ENCODE measurements around the gene OTOS.
A peak's percentile ranks its signal among the peaks of the same experiment; 100 is the strongest.

The OTOS gene

DNA sequence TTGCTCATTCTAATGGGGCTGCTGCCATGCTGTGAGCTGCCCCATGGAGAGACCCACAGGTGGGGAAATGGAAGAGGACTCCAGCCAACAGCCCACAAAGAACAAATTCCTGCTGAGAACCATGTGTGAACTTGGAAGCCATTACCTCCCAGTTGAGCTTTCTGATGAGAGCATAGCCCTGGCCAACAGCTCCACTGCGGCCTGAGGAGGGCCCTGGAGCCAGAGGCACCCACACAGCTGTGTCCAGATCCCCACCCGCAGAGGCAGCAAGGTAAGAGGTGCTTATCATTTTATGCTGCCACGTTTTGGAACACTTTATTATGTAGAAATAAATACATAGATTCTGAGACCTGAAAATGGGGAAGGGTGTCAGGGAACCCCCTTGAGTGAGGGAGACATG, 44.2 kb upstream of the OTOS start:
- no peak overlapping the region for H3K9ac ChIP-seq (ENCODE audit: low read depth, low read length, poor library complexity)
- peaks cover 5 to 10% of the 10 kb centered on the region in 2 donors for H3K9me3 ChIP-seq (replicated peaks in 1 of 2; ENCODE audit: control insufficient read depth in 2 of 2, insufficient read depth in 1 of 2, low read depth in 1 of 2, low read length in 2 of 2)
- H4K8ac ChIP-seq (ENCODE audit: low read depth, low read length), result no peak overlapping the region
- peaks cover 0 to 2% of the 10 kb centered on the region in 2 donors for H3K4me1 ChIP-seq (ENCODE audit: control insufficient read depth in 2 of 2, insufficient read depth in 1 of 2, low read depth in 1 of 2, low read length in 2 of 2)
- H3K36me3 ChIP-seq (replicated peaks in 1 of 2; ENCODE audit: control insufficient read depth in 2 of 2, insufficient read depth in 2 of 2, low read length in 2 of 2), result no peaks in the 10 kb centered on the region
- no peak overlapping the region for H4K91ac ChIP-seq (ENCODE audit: low read depth, low read length, poor library complexity)
- H3K23ac ChIP-seq (ENCODE audit: low read depth, low read length, poor library complexity), result no peak overlapping the region
- H3K27me3 ChIP-seq (ENCODE audit: control insufficient read depth in 3 of 3, insufficient read depth in 3 of 3, low read depth in 1 of 3, low read length in 3 of 3), result peaks cover 0 to 28% (median 0%) of the 10 kb centered on the region in 3 experiments
- no peak overlapping the region for H3K4me3 ChIP-seq (ENCODE audit: low read length in 2 of 2)
- no peak overlapping the region for H2AK5ac ChIP-seq (ENCODE audit: low read depth, low read length)
- no peak overlapping the region for H2AFZ ChIP-seq (ENCODE audit: low read length)
- WGBS, 2 donors (ENCODE audit: extremely low coverage in 2 of 2, insufficient read length in 2 of 2, insufficient replicate concordance in 1 of 2), result no CpG with 5 or more reads among the region's 3 CpGs
- no peak overlapping the region for H2BK15ac ChIP-seq (ENCODE audit: low read length)
- no peak overlapping the region for H3K4ac ChIP-seq (ENCODE audit: low read length)
- H2BK12ac ChIP-seq (ENCODE audit: low read length), result no peak overlapping the region
- H3K79me1 ChIP-seq (ENCODE audit: low read depth, low read length), result no peaks in the 10 kb centered on the region
- no peak overlapping the region for H3K18ac ChIP-seq (ENCODE audit: low read length)
- H3K14ac ChIP-seq (ENCODE audit: low read length), result no peak overlapping the region
- H2BK120ac ChIP-seq (ENCODE audit: low read depth, low read length), result no peak overlapping the region
- no peak overlapping the region for H2BK5ac ChIP-seq (ENCODE audit: low read length)
- H3K27ac ChIP-seq (replicated peaks; ENCODE audit: low read length), result no peak overlapping the region
- no peak overlapping the region for H3K4me2 ChIP-seq (ENCODE audit: insufficient read depth, low read length, poor library complexity, severe bottlenecking)
- no peak for DNase-seq (ENCODE audit: low spot score)

DNA sequence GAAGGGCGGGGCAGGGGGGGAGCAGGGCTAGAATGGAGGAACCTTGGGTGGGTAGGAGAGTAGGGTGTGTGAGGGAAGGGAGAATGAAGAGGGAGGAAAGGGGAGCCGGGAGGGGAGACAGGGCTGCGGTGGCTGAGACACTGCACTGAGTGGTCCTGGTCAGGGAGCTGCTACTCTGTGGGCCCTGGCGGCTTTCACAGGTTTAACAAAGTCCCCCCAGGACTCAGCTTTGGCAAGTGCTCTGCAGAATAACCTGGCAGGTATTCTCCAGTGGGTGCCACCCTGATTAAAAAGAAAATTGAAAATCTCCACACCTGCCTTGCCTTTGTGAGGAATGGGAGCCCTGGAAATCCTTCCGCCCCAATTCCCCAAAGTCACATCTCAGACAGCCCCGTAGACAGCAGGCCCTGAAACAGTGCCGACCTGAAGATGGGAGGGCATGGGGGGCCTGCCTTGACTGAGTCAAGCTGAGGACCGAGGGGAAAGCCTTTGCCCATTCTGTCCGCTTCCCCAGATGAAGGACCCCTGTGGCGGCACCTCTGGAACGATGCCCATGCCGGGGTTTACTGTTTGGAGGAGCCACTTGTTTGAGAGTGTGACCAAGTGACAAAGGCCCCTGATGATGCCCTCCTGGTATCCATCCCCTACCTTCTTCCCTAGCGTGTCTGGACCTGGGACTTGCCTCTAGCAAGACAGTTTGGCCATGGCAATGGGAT, 43.6 kb upstream of the OTOS start:
- WGBS, 2 donors (ENCODE audit: extremely low coverage in 2 of 2, insufficient read length in 2 of 2, insufficient replicate concordance in 1 of 2), result no CpG with 5 or more reads among the region's 13 CpGs
- Histone ChIP-seq H2BK120ac (ENCODE audit: low read depth, low read length) (no peak overlapping the region), H3K9ac (ENCODE audit: low read depth, low read length, poor library complexity) (no peak overlapping the region), H2AFZ (ENCODE audit: low read length) (no peak overlapping the region), H3K23ac (ENCODE audit: low read depth, low read length, poor library complexity) (no peak overlapping the region), H3K27me3 (ENCODE audit: control insufficient read depth in 3 of 3, insufficient read depth in 3 of 3, low read depth in 1 of 3, low read length in 3 of 3) (peaks cover 0 to 28% (median 0%) of the 10 kb centered on the region in 3 experiments), H3K4ac (ENCODE audit: low read length) (no peak overlapping the region), H3K9me3 (replicated peaks in 1 of 2; ENCODE audit: control insufficient read depth in 2 of 2, insufficient read depth in 1 of 2, low read depth in 1 of 2, low read length in 2 of 2) (peaks cover 5 to 10% of the 10 kb centered on the region in 2 donors), H3K14ac (ENCODE audit: low read length) (no peak overlapping the region), H2BK5ac (ENCODE audit: low read length) (peak overlapping the region; percentile 21), H3K79me1 (ENCODE audit: low read depth, low read length) (no peaks in the 10 kb centered on the region), H3K4me1 (ENCODE audit: control insufficient read depth in 2 of 2, insufficient read depth in 1 of 2, low read depth in 1 of 2, low read length in 2 of 2) (peaks cover 0 to 4% of the 10 kb centered on the region in 2 donors), H3K36me3 (replicated peaks in 1 of 2; ENCODE audit: control insufficient read depth in 2 of 2, insufficient read depth in 2 of 2, low read length in 2 of 2) (no peaks in the 10 kb centered on the region), H4K91ac (ENCODE audit: low read depth, low read length, poor library complexity) (no peak overlapping the region), H2BK15ac (ENCODE audit: low read length) (no peak overlapping the region), H2AK5ac (ENCODE audit: low read depth, low read length) (no peak overlapping the region), H2BK12ac (ENCODE audit: low read length) (no peak overlapping the region), H4K8ac (ENCODE audit: low read depth, low read length) (no peak overlapping the region), H3K4me2 (ENCODE audit: insufficient read depth, low read length, poor library complexity, severe bottlenecking) (no peak overlapping the region), H3K18ac (ENCODE audit: low read length) (no peak overlapping the region), H3K4me3 (ENCODE audit: low read length in 2 of 2) (no peak overlapping the region), H3K27ac (replicated peaks; ENCODE audit: low read length) (no peak overlapping the region)
- DNase-seq (ENCODE audit: low spot score), result no peak

DNA sequence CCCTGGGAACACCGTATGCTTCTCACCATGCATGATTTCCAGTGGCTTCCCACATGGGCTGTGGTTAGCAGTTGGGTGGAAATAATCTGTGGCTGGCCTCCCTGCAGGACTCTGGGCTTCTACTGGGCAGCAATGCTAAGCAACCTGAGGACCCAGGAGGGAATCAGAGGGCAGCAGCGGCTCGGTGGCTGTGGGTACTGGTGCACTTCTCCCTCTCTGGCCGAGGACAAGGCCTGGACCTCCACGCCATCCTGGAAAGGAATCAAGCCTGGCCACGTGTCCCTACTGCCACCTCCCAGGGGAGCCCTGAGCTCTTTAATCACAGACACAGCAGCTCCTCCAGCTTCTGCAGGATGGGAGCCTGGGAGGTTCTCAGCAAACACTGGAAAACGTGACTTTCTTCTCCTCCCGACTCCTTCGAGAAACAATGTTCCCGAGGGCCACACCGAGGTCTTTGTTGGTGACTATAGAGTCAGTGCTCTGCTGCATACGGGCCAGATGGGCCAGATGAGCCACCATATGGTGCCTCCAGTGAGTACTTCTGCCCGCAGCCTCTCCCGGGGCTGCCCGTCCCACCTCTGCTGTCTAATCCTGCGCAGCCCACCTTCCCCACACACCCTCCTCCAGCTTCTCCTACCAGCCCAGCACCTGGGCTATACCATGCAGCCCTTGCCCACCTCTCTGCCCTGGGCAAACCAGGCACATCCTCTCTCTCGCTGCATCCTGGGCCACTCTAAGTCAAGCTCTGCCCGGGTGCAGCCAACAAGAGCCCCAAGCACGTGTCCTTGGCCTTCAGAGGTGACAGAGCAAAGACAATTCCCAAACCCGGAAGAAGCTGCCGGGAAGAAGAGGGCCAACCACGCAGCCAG, 42.8 kb upstream of the OTOS start:
- Histone ChIP-seq H2BK12ac (ENCODE audit: low read length) (no peak overlapping the region), H3K4me2 (ENCODE audit: insufficient read depth, low read length, poor library complexity, severe bottlenecking) (no peak overlapping the region), H2BK15ac (ENCODE audit: low read length) (no peak overlapping the region), H4K91ac (ENCODE audit: low read depth, low read length, poor library complexity) (peak overlapping the region; percentile 89), H3K4ac (ENCODE audit: low read length) (no peak overlapping the region), H3K18ac (ENCODE audit: low read length) (peak overlapping the region; percentile 71), H2AFZ (ENCODE audit: low read length) (no peak overlapping the region), H3K23ac (ENCODE audit: low read depth, low read length, poor library complexity) (peak overlapping the region; percentile 38), H3K4me1 (ENCODE audit: control insufficient read depth in 2 of 2, insufficient read depth in 1 of 2, low read depth in 1 of 2, low read length in 2 of 2) (peaks cover 0 to 4% of the 10 kb centered on the region in 2 donors), H3K14ac (ENCODE audit: low read length) (no peak overlapping the region), H3K27me3 (ENCODE audit: control insufficient read depth in 3 of 3, insufficient read depth in 3 of 3, low read depth in 1 of 3, low read length in 3 of 3) (peaks cover 0 to 28% (median 0%) of the 10 kb centered on the region in 3 experiments), H2AK5ac (ENCODE audit: low read depth, low read length) (peak overlapping the region; percentile 71), H3K9me3 (replicated peaks in 1 of 2; ENCODE audit: control insufficient read depth in 2 of 2, insufficient read depth in 1 of 2, low read depth in 1 of 2, low read length in 2 of 2) (peaks cover 5 to 8% of the 10 kb centered on the region in 2 donors), H3K79me1 (ENCODE audit: low read depth, low read length) (no peaks in the 10 kb centered on the region), H3K36me3 (replicated peaks in 1 of 2; ENCODE audit: control insufficient read depth in 2 of 2, insufficient read depth in 2 of 2, low read length in 2 of 2) (no peaks in the 10 kb centered on the region), H4K8ac (ENCODE audit: low read depth, low read length) (no peak overlapping the region), H2BK5ac (ENCODE audit: low read length) (peak overlapping the region; percentile 21), H2BK120ac (ENCODE audit: low read depth, low read length) (no peak overlapping the region), H3K4me3 (ENCODE audit: low read length in 2 of 2) (no peak overlapping the region), H3K9ac (ENCODE audit: low read depth, low read length, poor library complexity) (peak overlapping the region; percentile 31), H3K27ac (replicated peaks; ENCODE audit: low read length) (no peak overlapping the region)
- no CpG with 5 or more reads among the region's 22 CpGs for WGBS, 2 donors (ENCODE audit: extremely low coverage in 2 of 2, insufficient read length in 2 of 2, insufficient replicate concordance in 1 of 2)
- no peak for DNase-seq (ENCODE audit: low spot score)

- Histone ChIP-seq H3K79me1 (ENCODE audit: low read depth, low read length) (no peaks in the 10 kb centered on the region), H2BK5ac (ENCODE audit: low read length) (no peak overlapping the region), H4K91ac (ENCODE audit: low read depth, low read length, poor library complexity) (no peak overlapping the region), H3K27ac (replicated peaks; ENCODE audit: low read length) (no peak overlapping the region), H3K9ac (ENCODE audit: low read depth, low read length, poor library complexity) (no peak overlapping the region), H3K4ac (ENCODE audit: low read length) (no peak overlapping the region), H3K23ac (ENCODE audit: low read depth, low read length, poor library complexity) (no peak overlapping the region), H4K8ac (ENCODE audit: low read depth, low read length) (no peak overlapping the region), H3K4me2 (ENCODE audit: insufficient read depth, low read length, poor library complexity, severe bottlenecking) (no peak overlapping the region), H2BK12ac (ENCODE audit: low read length) (no peak overlapping the region), H3K36me3 (replicated peaks in 1 of 2; ENCODE audit: control insufficient read depth in 2 of 2, insufficient read depth in 2 of 2, low read length in 2 of 2) (no peaks in the 10 kb centered on the region), H3K18ac (ENCODE audit: low read length) (no peak overlapping the region), H3K9me3 (replicated peaks in 1 of 2; ENCODE audit: control insufficient read depth in 2 of 2, insufficient read depth in 1 of 2, low read depth in 1 of 2, low read length in 2 of 2) (peaks cover 2 to 4% of the 10 kb centered on the region in 2 donors), H2AK5ac (ENCODE audit: low read depth, low read length) (no peak overlapping the region), H2BK120ac (ENCODE audit: low read depth, low read length) (no peak overlapping the region), H2AFZ (ENCODE audit: low read length) (no peak overlapping the region), H3K27me3 (ENCODE audit: control insufficient read depth in 3 of 3, insufficient read depth in 3 of 3, low read depth in 1 of 3, low read length in 3 of 3) (peaks cover 0 to 31% (median 0%) of the 10 kb centered on the region in 3 experiments), H3K14ac (ENCODE audit: low read length) (no peak overlapping the region), H2BK15ac (ENCODE audit: low read length) (peak overlapping the region; percentile 12), H3K4me1 (ENCODE audit: control insufficient read depth in 2 of 2, insufficient read depth in 1 of 2, low read depth in 1 of 2, low read length in 2 of 2) (peaks cover 0 to 4% of the 10 kb centered on the region in 2 donors), H3K4me3 (ENCODE audit: low read length in 2 of 2) (no peak overlapping the region)
- no peak for DNase-seq (ENCODE audit: low spot score)
- no CpG with 5 or more reads among the region's 4 CpGs for WGBS, 2 donors (ENCODE audit: extremely low coverage in 2 of 2, insufficient read length in 2 of 2, insufficient replicate concordance in 1 of 2)
Measured at GRCh38 chr2:240182476-240182875, 42.0 kb upstream of the OTOS start.

All from neuronal stem cell (in vitro differentiated cells).